ENCODE data around the gene NR6A1.

Gene NR6A1

GRCh38 chr9:124795881-124796431, 24.8 kb upstream of the NR6A1 start:
- no peak for DNase-seq

DNA sequence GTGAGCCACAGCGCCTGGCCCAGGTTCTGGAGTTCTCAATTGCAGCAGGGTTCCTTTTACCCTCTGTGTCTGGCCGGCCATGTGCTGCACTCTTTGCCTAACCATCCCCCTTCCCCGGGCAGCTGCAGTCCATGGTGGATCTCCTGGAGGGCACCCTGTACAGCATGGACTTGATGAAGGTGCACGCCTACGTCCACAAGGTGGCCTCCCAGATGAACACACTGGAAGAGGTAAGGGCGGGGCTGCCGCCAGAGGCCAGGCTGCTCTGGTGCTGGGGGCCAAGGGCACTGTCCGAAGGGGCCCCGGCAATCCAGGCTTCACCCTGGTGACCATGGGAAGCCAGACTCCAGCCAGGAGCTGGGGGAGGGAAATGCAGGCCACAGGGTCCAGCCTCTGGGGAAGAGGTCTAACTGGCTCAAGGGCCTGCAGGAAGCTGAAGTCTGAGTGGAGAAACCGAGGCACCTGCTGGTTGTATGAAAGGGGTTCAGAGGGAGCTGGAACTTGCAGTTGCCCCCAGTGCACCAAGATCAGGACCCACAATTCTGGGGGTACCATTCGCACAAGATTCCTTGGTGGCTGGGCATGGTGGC, 23.9 kb upstream of the NR6A1 start:
- no peak for DNase-seq

DNA sequence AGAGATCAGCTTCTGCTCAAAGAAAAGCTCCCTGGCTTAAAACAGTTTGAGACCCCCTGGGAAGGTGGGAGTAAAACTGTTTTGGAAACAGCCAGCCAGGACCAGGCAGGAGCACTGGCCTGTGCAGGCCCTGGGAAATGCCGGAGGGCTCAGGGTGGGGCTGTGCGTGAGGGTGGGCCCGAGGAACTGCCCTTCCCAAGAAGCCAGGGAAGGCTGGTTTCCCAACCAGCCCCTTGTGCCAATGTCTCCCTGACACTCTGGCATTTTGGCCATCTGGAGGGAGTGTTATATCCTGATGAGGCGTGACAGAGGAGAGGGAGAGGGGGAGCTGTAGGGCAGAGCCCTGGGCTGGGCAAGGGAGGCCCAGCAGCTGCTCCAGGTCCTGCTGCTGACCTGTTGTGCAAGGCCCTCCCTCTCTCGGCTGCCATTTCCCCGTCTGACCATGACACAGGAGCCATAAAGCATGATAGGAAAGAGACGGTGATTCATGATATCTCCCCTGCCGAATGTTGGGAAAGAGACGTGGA, 22.0 kb upstream of the NR6A1 start:
- no peak for DNase-seq

DNA sequence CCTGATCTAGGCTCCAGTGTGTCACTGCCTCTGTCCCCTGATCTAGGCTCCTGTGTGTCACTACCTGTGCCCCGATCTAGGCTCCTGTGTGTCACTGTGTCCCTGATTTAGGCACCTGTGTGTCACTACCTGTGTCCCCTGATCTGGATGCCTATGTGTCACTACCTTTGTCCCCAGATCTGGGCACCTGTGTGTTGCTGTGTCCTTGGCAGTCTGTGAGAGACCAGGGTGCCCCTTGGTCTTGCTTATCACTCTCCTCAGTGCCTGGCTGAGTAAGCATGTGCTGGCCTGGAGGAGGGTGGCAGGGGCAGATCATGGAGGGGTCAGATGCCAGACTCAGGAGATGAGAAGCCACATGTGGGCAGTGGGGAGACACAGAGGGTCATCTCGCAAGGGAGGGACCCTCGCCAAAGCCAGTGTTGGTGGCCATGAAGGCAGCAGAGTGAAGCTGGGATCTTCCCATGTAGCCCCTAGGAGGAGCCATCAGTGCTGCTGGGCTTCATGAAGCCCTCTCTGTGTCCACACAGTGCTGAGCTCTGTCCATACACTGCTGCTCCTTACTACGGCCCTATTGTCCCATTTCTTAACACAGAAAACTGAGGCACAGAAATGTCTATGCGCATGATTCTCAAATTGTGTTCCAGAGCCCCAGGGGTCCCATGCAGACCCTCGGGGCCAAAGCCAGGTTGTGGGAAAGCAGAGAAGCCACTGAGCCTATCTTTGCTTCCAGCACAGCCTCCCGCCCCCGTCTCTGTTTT, 21.3 kb upstream of the NR6A1 start:
- DNase-seq: no peak

GRCh38 chr9:124790801-124791505, 19.8 kb upstream of the NR6A1 start:
- DNase-seq: no peak

DNA sequence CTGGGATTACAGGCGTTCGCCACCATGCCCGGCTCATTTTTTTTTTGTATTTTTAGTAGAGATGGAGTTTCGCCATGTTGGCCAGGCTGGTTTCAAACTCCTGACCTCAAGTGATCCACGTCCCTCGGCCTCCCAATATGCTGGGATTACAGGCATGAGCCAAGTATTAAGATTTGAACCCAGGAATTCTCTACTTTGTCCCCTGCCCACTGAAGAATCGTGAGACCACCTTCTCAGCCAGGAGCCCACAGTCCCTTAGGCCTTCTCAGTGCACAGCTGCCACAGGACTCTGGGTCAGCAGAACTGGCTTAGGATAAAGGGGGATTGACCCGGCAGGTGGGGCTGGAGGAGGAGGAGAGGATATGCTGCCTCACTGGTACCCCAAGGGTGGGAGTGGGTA, 19.2 kb upstream of the NR6A1 start:
- no peak for DNase-seq

- DNase-seq: no peak
Observed at GRCh38 chr9:124789531-124789930, 18.4 kb upstream of the NR6A1 start.

- no peak for DNase-seq
Observed at GRCh38 chr9:124788542-124789217, 17.6 kb upstream of the NR6A1 start.

DNA sequence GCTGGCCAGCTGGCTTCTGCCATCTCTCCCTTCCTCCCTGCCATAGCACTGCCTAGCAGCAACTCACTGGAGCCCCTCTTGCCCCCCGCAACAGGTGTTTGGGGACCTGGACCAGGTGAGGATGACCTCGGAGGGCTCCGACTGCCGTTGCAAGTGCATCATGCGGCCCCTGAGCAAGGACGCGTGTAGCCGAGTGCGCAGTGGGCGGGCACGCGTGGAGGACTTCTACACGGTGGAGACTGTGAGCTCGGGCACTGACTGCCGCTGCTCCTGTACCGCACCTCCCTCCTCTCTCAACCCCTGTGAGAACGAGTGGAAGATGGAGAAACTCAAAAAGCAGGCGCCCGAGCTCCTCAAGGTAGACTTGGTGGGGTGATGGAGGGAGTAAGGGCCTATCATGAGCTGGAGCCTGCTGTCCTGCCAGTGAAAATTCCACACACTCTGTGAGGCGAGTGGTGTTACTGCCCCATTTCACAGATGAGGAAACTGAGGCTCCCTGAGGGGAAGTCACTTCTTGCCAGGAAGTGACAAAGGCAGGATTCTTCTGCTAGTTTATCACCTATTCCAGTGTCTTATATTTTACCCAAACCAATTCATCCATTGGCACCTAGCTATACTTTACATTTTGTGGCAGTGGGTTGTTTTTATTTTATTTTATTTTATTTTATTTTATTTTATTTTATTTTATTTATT, 15.9 kb upstream of the NR6A1 start:
- DNase-seq: no peak

- DNase-seq: no peak
Observed at GRCh38 chr9:124784509-124784908, 13.4 kb upstream of the NR6A1 start.

- no peak for DNase-seq
Observed at GRCh38 chr9:124783830-124784229, 12.7 kb upstream of the NR6A1 start.

DNA sequence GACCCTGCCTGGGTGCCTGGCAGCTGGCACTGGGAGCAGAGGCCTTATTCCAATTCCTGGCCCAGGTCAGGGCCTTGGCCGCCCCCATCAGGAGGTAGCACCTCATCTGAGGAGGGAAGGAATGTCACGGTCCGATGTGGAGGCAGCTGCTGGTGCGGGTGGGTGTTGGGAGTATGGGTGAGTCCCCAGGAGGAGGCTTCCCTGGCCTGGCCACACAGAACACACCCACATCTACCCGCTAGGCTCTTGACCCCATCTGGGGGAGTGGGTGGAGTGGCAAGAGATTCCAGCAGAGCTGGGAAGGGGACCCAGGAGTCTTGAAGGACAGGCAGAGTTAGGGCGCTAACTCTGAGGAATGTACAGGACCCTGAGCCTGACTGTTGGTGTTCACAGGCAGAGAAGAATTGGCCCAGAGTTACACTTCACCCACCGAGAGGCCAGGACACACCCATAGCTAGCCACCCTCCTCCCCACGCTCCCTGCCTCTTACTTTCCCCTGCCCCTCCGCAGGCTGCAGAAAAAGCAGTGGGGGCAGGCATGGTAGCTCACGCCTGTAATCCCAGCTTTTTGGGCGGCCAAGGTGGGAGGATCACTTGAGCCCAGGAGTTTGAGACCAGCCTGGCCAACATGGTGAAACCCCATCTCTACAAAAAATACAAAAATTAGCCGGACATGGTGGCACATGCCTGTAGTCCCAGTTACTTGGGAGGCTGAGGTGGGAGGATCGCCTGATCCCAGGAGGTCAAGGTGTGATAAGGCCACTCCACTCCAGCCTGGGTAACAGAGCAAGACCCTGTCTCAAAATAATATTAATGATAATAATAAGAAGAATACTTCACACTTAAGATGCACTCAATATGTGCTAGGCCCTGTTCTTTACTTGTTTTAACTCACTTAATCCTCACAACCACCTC, 11.8 kb upstream of the NR6A1 start:
- no peak for DNase-seq

DNA sequence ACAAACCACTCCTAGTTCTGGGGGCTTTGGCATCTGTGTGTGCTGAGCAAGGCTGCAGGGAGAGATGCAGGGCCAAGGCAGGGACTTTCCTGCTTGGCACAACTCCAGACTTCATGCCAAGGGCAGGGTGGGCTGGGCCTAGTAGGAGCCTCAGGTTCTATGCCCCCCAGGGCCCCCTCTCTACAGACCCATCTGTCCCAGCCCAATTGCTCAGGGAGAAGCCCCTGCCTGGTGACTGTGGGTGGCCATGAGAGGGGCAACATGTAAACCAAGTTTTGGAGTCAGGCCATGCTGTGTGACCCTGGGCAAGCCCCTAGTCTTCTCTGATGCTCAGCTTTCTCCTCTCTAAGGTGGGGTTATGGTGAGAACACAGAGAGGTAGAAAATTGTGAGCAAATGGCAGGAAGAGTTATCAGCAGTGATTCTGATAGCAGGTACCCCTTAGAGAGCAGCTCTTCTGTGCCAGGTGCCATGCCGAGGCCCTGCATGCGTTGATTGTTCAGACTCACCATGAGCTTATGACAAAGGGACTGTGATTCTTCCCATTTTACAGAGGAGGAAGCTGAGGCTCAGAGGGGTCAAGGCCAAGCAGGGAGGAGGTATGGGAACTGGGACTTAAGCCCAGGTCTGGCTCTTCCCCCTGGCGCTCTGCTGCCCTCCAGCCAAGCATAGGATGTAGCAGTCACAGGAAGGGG, 11.0 kb upstream of the NR6A1 start:
- no peak for DNase-seq

DNA sequence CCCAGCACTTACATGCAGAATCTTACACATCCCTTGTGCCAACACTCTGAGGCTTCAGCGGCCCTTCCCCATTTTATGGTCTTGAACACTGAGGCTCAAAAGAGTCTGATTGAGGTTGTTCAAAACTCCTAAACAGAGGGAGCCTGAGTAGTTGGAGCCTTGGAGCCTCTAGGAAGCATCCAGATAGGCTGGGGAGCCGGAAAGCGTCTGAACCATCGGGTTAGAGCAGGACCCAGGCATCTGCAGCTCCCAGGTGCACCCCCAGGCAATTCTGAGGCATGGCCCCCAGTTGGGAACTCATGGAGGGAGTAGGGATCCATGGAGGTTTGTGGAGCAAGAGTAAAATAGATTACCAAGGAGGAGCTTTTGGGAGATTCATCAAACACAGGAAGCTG, 9.6 kb upstream of the NR6A1 start:
- DNase-seq: no peak

- DNase-seq: no peak
Observed at GRCh38 chr9:124780060-124780756, 9.1 kb upstream of the NR6A1 start.

DNA sequence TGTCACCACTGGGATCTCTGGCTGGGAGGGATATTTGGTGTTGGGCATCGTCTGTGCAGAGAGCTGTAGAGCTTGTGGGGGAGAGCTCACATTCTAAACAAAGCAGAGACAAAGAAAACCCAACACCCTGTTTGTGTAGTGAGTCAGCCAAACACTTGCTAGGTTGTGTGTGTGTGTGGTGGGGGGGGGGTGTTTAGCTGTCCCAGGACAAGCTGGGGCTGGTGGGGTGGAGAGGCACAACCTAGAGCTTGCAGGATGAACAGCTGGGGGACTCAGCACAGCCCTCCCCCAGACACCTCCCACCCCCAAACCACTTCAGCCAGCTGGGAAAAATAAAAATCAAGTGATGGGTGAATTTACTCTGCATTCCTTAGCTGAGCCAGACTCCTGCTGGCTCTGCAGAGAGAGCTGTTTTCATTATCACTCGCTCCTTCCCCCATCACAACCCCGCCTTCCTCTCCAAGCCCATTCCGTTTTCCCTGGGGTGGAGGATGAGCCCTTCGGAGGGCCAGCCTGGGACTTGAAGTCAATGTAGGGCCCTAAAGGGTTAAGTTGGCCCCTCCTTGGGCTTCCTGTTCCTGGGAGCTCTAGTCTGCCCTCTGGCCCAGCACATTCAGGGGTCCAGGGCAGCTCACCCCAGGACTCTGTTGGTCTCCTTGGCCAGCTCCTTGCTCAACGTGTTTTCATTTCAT, 8.4 kb upstream of the NR6A1 start:
- no peak for DNase-seq

- DNase-seq: no peak
Observed at GRCh38 chr9:124778575-124779367, 7.7 kb upstream of the NR6A1 start.

DNA sequence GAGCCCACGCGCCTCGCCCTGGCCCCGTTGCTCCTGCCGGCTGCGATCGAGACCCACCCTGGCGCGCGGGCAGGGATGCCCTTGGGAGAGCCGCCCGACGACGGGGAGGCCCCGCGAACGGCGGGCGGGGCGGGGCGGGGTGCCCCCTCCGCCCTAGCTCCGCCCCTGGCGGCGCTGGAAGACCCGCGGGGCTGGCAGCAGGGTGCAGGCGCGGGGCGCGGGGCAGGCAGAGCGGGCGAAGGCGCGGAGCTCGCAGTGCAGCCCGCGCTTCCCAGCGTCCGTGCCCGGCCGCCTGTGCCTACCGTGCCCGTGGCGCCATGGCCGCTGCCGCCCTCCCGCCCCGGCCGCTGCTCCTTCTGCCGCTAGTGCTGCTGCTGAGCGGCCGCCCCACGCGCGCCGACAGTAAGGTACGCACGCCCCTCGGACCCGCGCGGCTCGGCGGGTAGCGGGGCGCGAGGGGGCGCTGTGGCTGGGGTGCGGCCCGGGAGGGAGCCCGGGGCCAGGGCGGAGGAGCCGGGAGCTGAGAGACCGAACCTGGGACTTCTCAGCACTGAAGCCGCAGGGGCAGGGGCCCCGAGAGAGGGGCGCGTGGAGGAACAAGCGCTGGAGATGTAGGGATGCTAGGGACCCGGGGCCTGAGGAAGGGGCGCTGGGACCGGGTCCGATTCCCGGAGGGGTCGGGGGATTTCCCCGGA, 6.0 kb upstream of the NR6A1 start, which contains the start of gene OLFML2A:
OLFML2A (plus strand) TSS at position 180 of the 695 bp plus-strand sequence; CDS start at position 318, 138 bp downstream.
- peak; percentile 49 for DNase-seq
